Spleen (tissue), 11 donors: Measurements from ENCODE around the gene HOXA13. TPM values are rescaled to one million over a fixed set of nuclear protein-coding genes. Genes with fewer than 3 reads are reported as not detected.
A peak's percentile ranks its signal among the peaks of the same experiment; 100 is the strongest.

ENCODE experiments used
- DNase-seq: peaks from one replicate; pipeline ENCODE4 v3.0.0-alpha.2; 2020
- H3K27ac ChIP-seq, 8 donors: fragments of 200-600 bp; sonication (generic) in 7 of 8; 1 replicate in 4 of 8; 2 replicates in 4 of 8; pipeline versions ENCODE4 v1.5.0 to v1.8.0; 2016 to 2021; ENCODE audit warnings: inconsistent platforms in 4 of 8, mild to moderate bottlenecking in 4 of 8, moderate library complexity in 1 of 8
- H3K27me3 ChIP-seq, 7 donors: fragments of 200-600 bp; sonication (generic) in 6 of 7; replicated peaks in 1 of 7; 1 replicate in 4 of 7; 2 replicates in 3 of 7; pipeline versions ENCODE4 v1.5.0 to v1.8.0; 2016 to 2021; ENCODE audit warnings: inconsistent platforms in 3 of 7, mild to moderate bottlenecking in 1 of 7
- H3K36me3 ChIP-seq, 6 donors: fragments of 200-600 bp; sonication (generic) in 5 of 6; 1 replicate in 4 of 6; 2 replicates in 2 of 6; pipeline versions ENCODE4 v1.5.0 to v1.8.0; 2016 to 2021; ENCODE audit warnings: inconsistent platforms in 2 of 6
- H3K4me1 ChIP-seq, 6 donors: fragments of 200-600 bp; sonication (generic) in 5 of 6; 1 replicate in 3 of 6; 2 replicates in 3 of 6; pipeline versions ENCODE4 v1.5.0 to v1.8.0; 2016 to 2021; ENCODE audit warnings: inconsistent platforms in 3 of 6
- H3K4me3 ChIP-seq, 8 donors: fragments of 200-600 bp; sonication (generic) in 7 of 8; 1 replicate in 4 of 8; 2 replicates in 4 of 8; pipeline versions ENCODE4 v1.5.0 to v1.8.0; 2016 to 2021; ENCODE audit warnings: inconsistent platforms in 4 of 8, mild to moderate bottlenecking in 4 of 8, moderate library complexity in 2 of 8
- H3K9me3 ChIP-seq, 8 donors: fragments of 200-600 bp; sonication (generic) in 7 of 8; 1 replicate in 4 of 8; 2 replicates in 4 of 8; pipeline versions ENCODE4 v1.5.0 to v1.8.0; 2016 to 2021; ENCODE audit warnings: inconsistent platforms in 4 of 8
- POLR2A ChIP-seq, 3 donors: fragments of 450-650 bp; IDR thresholded peaks; one replicate each; pipeline ENCODE4 v1.5.1; 2017; ENCODE audit warnings: antibody characterized with exemption in 3 of 3, mild to moderate bottlenecking in 1 of 3
- POLR2AphosphoS5 ChIP-seq, 3 donors: sonication (generic); formaldehyde crosslinking; IDR thresholded peaks; one replicate each; pipeline ENCODE4 v1.5.1; 2017; ENCODE audit warnings: antibody characterized with exemption in 3 of 3
- WGBS, 5 donors: extraction: QIAGEN DNeasy Blood & Tissue Kit in 3 of 5; methylation state at CpG; one replicate each; pipeline versions ENCODE4 v1.1.5 to v1.1.7; 2013 to 2018; 5-methylcytosine and 5-hydroxymethylcytosine counted together
- intact Hi-C: fragments of 100-400 bp; cut with DNase I; formaldehyde crosslinking; loops from one replicate; pipeline ENCODE4 v1.15.0; 2023; ENCODE audit warnings: low total_unique reads
- polyA plus RNA-seq, 3 donors: library from polyadenylated mRNA; stranded (reverse); fragments of 200-250 nt; gene quantifications; one replicate each; pipeline ENCODE4 v1.2.1, GENCODE V29; 2013
- total RNA-seq, 7 donors: library from RNA; depleted of rRNA in 3 of 7; stranded (reverse); fragments of >200 nt in 3 of 7; fragmentation: NEBNext Ultra II Directional in 4 of 7; extraction: Animal tissue kit (Norgen Biotek cat#: 25700) in 4 of 7; gene quantifications; one replicate each; pipeline versions ENCODE4 v1.1.0 to v1.2.1, GENCODE V29; 2016 to 2021
- TF ChIP-seq, protein P1 (sequence below), 11 experiments: fragments of 200-600 bp in 7 of 11; fragments of 450-650 bp in 4 of 11; sonication (generic) in 4 of 11; IDR thresholded peaks in 8 of 11; conservative IDR thresholded peaks in 3 of 11; 1 replicate in 7 of 11; 2 replicates in 4 of 11; pipeline versions ENCODE4 v1.4.0 to v1.8.0; 2016 to 2021; ENCODE audit warnings: antibody characterized with exemption in 11 of 11, inconsistent platforms in 4 of 11, mild to moderate bottlenecking in 1 of 11
- donor health status: healthy with polysubstance abuse.
- donor health status: DM: no; HTN: no; CAD: no; lungs with moderate emphysema.
- donor health status: DM: no; HTN: no; CAD: no.
- donor health status: Bipolar disorder and iron deficiency.
- donor health status: healthy.
- donor health status: DM: no; HTN: no; CAD: no.
- donor health status: DM: yes; HTN: yes; CAD: no.

Gene HOXA13
- total and polyA plus RNA-seq, 10 donors, result not detected

- H3K27me3 ChIP-seq, result peaks cover 9 to 100% (median 96%) of the 10 kb centered on the region in 7 donors
- no peak for DNase-seq
- intact Hi-C loops, result loop anchor here (5.0 kb wide), 1 partner anchor 370 kb away; no protein-coding TSS in a partner anchor
- no peak overlapping the region for H3K27ac ChIP-seq
- WGBS, 5 donors, result 16 to 32% (median 21%) methylated on average over 7 of the region's 7 CpGs
- H3K9me3 ChIP-seq, result no peaks in the 10 kb centered on the region
- H3K4me1 ChIP-seq, result peaks cover 10 to 41% (median 23%) of the 10 kb centered on the region in 6 donors
- no peaks in the 10 kb centered on the region for H3K36me3 ChIP-seq
- TF ChIP-seq, protein P1, sequence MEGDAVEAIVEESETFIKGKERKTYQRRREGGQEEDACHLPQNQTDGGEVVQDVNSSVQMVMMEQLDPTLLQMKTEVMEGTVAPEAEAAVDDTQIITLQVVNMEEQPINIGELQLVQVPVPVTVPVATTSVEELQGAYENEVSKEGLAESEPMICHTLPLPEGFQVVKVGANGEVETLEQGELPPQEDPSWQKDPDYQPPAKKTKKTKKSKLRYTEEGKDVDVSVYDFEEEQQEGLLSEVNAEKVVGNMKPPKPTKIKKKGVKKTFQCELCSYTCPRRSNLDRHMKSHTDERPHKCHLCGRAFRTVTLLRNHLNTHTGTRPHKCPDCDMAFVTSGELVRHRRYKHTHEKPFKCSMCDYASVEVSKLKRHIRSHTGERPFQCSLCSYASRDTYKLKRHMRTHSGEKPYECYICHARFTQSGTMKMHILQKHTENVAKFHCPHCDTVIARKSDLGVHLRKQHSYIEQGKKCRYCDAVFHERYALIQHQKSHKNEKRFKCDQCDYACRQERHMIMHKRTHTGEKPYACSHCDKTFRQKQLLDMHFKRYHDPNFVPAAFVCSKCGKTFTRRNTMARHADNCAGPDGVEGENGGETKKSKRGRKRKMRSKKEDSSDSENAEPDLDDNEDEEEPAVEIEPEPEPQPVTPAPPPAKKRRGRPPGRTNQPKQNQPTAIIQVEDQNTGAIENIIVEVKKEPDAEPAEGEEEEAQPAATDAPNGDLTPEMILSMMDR (IDR thresholded peaks at IDR 0.05 in 8 of 11, conservative IDR thresholded peaks at IDR 0.05 in 3 of 11), result no peak
- no peak for TF ChIP-seq POLR2AphosphoS5 (IDR thresholded peaks at IDR 0.05)
- TF ChIP-seq POLR2A (IDR thresholded peaks at IDR 0.05), result no peak
- H3K4me3 ChIP-seq, result no peak overlapping the region
Measured at GRCh38 chr7:27207348-27207985, 7.6 kb upstream of the HOXA13 start.

DNA sequence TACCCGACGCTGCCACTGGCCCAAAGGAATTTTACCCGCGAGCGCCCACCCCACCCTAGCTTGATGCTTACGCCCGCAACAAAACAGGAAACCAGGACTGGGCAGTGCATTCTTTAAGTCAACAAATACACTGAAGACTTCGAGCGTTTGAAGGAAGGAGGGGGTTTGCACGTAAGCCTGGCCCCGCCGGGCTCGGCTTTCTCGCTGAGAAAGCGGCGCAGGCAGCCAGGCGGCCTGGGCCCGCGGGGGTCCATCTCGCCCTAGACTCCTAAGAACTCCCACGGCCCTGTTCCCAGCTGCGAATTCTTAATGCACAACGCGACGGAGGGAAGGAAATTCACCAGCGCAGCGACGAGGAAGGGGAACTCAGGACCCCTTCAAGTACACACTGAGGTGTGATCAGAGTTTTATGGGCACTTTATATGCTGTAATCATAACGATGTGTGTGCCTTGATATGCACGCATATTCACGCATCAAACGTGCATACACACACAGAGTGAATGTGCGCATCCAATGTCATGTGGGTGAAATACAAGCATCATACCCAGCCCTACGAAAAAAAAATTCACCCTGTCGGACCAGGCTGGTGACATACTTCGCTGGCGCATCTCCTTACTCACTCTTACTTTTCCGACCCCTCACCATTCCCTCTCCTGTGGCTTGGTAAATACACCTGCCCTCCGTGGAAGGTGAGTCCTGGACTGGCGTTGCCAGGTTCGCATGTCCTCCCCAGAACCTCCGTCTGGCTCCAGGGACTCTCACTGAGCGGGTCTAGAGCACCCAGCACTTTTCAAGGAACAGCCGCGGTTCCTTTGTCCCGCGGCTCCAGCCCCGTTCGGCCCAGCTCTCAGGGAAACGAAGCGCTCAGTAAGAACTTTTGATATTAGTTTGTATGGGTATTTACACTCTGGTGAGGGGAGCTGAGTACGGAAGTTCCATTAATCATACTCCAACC is 5.7 kb upstream of the HOXA13 start:
- WGBS, 5 donors, result 6 to 12% (median 8%) methylated on average over 42 to 52 of the region's 52 CpGs
- H3K36me3 ChIP-seq, result no peaks in the 10 kb centered on the region
- peak overlapping the region in 1 of 8 donors; percentile 36 for H3K4me3 ChIP-seq
- no peaks in the 10 kb centered on the region for H3K9me3 ChIP-seq
- peaks cover 17 to 100% (median 96%) of the 10 kb centered on the region in 7 donors for H3K27me3 ChIP-seq
- intact Hi-C loops, result loop anchor here (5.0 kb wide), 1 partner anchor 372 kb away; no protein-coding TSS in a partner anchor
- H3K27ac ChIP-seq, result no peak overlapping the region
- H3K4me1 ChIP-seq, result peaks cover 10 to 54% (median 36%) of the 10 kb centered on the region in 6 donors
- no peak for DNase-seq
- TF ChIP-seq, protein P1 (IDR thresholded peaks at IDR 0.05 in 8 of 11, conservative IDR thresholded peaks at IDR 0.05 in 3 of 11), result no peak
- TF ChIP-seq POLR2A (IDR thresholded peaks at IDR 0.05) (no peak), POLR2AphosphoS5 (IDR thresholded peaks at IDR 0.05) (no peak)

GRCh38 chr7:27204851-27205322 is 5.0 kb upstream of the HOXA13 start:
- 5 to 13% (median 9%) methylated on average over 13 to 41 of the region's 41 CpGs for WGBS, 5 donors
- peak; percentile 77 for DNase-seq
- peaks cover 12 to 53% (median 39%) of the 10 kb centered on the region in 6 donors for H3K4me1 ChIP-seq
- TF ChIP-seq POLR2AphosphoS5 (IDR thresholded peaks at IDR 0.05), result peak in 1 of 3 donors; percentile 40
- TF ChIP-seq, protein P1 (IDR thresholded peaks at IDR 0.05 in 8 of 11, conservative IDR thresholded peaks at IDR 0.05 in 3 of 11), result no peak
- no peak overlapping the region for H3K27ac ChIP-seq
- no peaks in the 10 kb centered on the region for H3K9me3 ChIP-seq
- intact Hi-C loops, result loop anchor here (5.0 kb wide), 1 partner anchor 372 kb away; no protein-coding TSS in a partner anchor
- H3K27me3 ChIP-seq, result peaks cover 21 to 100% (median 96%) of the 10 kb centered on the region in 7 donors
- peak overlapping the region in 2 of 8 donors; percentile 22 to 36 for H3K4me3 ChIP-seq
- H3K36me3 ChIP-seq, result no peaks in the 10 kb centered on the region
